Prostate gland (tissue), 2 donors: ENCODE measurements around the gene SGPL1. TPM values are rescaled to one million over a fixed set of nuclear protein-coding genes. Genes with fewer than 3 reads are reported as not detected.

Experiments
- DNase-seq: peaks from one replicate; pipeline ENCODE4 v3.0.0-alpha.2; 2019; ENCODE audit warnings: low spot score
- H3K27ac ChIP-seq, 2 donors: fragments of 200-600 bp; sonication (generic); 2 replicates each; pipeline ENCODE4 v1.5.1; 2017 to 2019
- H3K27me3 ChIP-seq: fragments of 200-600 bp; sonication (generic); replicated peaks from 2 replicates; pipeline ENCODE4 v1.5.1; 2019; ENCODE audit not compliant: insufficient read depth
- H3K36me3 ChIP-seq, 2 donors: fragments of 200-600 bp; sonication (generic); 1 replicate in 1 of 2; 2 replicates in 1 of 2; pipeline versions ENCODE4 v1.5.1 to v1.8.1; 2017 to 2019
- H3K4me1 ChIP-seq: fragments of 200-600 bp; sonication (generic); replicated peaks from 2 replicates; pipeline ENCODE4 v1.5.1; 2019
- H3K4me3 ChIP-seq, 2 donors: fragments of 200-600 bp; sonication (generic); 2 replicates each; pipeline ENCODE4 v1.5.1; 2017 to 2019
- H3K9me3 ChIP-seq: fragments of 200-600 bp; sonication (generic); 2 replicates; pipeline ENCODE4 v1.5.1; 2017
- CTCF ChIP-seq, 4 experiments: fragments of 200-600 bp in 2 of 4; fragments of 450-650 bp in 2 of 4; sonication (generic) in 2 of 4; IDR thresholded peaks; 1 replicate in 3 of 4; 2 replicates in 1 of 4; pipeline ENCODE4 v1.5.1; 2016 to 2019; ENCODE audit warnings: antibody characterized with exemption in 4 of 4, mild to moderate bottlenecking in 2 of 4, moderate library complexity in 2 of 4
- POLR2A ChIP-seq: fragments of 450-650 bp; IDR thresholded peaks from one replicate; pipeline ENCODE4 v1.6.1; 2016; ENCODE audit warnings: antibody characterized with exemption, mild to moderate bottlenecking
- POLR2AphosphoS5 ChIP-seq: sonication (generic); formaldehyde crosslinking; IDR thresholded peaks from one replicate; pipeline ENCODE4 v1.6.1; 2017; ENCODE audit warnings: antibody characterized with exemption
- WGBS: methylation state at CpG from one replicate; pipeline ENCODE4 v1.1.5; 2018; 5-methylcytosine and 5-hydroxymethylcytosine counted together
- intact Hi-C: fragments of 100-400 bp; cut with DNase I; formaldehyde crosslinking; loops from one replicate; pipeline ENCODE4 v1.14.2; 2022
- total RNA-seq, 2 donors: library from RNA; depleted of rRNA; stranded (reverse); fragments of >200 nt; gene quantifications; one replicate each; pipeline ENCODE4 v1.1.0, GENCODE V29; 2016

SGPL1 gene
- total RNA-seq, 2 donors from 2014 or later = 52.6 to 64.4 TPM

- Histone ChIP-seq H3K4me1 (no peaks in the 10 kb centered on the region), H3K27ac (no peak overlapping the region), H3K36me3 (no peaks in the 10 kb centered on the region), H3K4me3 (no peak overlapping the region), H3K27me3 (no peaks in the 10 kb centered on the region), H3K9me3 (no peaks in the 10 kb centered on the region)
- WGBS = 74% methylated on average over 5 of the region's 5 CpGs
- no peak for DNase-seq
- TF ChIP-seq POLR2A (no peak), CTCF (IDR thresholded peaks at IDR 0.05) (no peak), POLR2AphosphoS5 (no peak)
- intact Hi-C loops = no loop called here
These were observed 18.3 kb downstream of the SGPL1 start for GRCh38 chr10:70834021-70834420.

DNA sequence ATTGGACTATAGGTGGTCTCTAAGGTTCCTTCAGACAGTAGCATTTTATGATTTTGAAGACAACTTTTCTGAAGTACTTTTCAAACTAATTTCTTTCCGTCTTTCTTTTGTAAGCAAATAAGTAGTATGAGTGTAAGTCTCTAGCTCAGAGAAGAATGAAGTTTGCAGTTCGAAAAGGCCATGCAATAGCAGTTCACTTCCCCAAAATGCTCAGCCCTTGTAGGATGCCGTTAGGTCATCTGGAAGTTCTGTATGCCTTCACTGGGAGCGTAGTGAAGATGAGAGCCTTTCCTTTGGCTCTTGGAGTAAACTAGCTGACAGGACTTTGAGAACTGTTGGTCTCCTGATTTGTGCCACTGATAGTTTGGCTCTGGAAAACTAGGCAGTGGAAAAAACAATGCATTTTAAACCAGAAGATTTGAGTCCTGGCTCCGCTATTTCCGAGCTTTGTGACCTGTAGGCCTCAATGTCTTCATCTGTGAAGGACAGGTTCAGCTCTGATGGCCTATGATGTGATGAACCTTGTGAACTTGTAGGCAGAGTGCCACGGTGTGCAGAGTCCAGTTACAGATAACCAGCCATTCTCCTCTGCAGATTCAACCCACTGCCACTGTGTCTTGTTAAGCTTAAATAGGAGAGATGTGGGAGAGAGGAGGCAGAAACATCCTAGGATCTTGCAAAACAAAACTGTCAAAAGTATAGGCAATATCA, 18.8 kb downstream of the SGPL1 start:
- WGBS = 94% methylated on average over 7 of the region's 7 CpGs
- Histone ChIP-seq H3K4me1 (no peaks in the 10 kb centered on the region), H3K36me3 (no peaks in the 10 kb centered on the region), H3K27me3 (no peaks in the 10 kb centered on the region), H3K27ac (no peak overlapping the region), H3K9me3 (no peaks in the 10 kb centered on the region), H3K4me3 (no peak overlapping the region)
- no peak for TF ChIP-seq CTCF (IDR thresholded peaks at IDR 0.05)
- no peak for TF ChIP-seq POLR2A
- no peak for TF ChIP-seq POLR2AphosphoS5
- intact Hi-C loops = no loop called here
- no peak for DNase-seq

DNA sequence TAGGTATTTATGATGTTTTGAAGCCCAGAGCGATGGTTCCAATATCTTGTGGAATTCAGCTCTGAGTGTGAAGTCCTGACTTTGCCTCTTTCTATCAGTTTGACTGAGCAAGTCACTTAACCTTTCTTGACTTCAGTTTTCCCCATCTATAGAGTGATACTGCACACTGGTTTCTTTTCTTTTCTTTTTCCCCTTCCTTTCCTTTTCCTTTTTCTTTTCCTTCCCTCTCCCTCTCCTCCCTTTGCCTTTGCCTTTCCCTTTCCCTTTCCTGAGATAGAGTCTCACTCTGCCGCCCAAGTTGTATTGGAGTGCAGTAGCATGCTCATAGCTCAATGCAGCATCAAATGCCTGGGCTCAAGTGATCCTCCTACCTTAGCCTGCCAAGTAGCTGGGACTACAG, 20.6 kb downstream of the SGPL1 start:
- 66% methylated on average over 2 of the region's 2 CpGs for WGBS
- intact Hi-C loops = no loop called here
- Histone ChIP-seq H3K4me1 (no peaks in the 10 kb centered on the region), H3K9me3 (no peaks in the 10 kb centered on the region), H3K4me3 (no peak overlapping the region), H3K27me3 (no peaks in the 10 kb centered on the region), H3K36me3 (no peaks in the 10 kb centered on the region), H3K27ac (no peak overlapping the region)
- TF ChIP-seq POLR2A (no peak), POLR2AphosphoS5 (no peak), CTCF (IDR thresholded peaks at IDR 0.05) (no peak)
- no peak for DNase-seq

DNA sequence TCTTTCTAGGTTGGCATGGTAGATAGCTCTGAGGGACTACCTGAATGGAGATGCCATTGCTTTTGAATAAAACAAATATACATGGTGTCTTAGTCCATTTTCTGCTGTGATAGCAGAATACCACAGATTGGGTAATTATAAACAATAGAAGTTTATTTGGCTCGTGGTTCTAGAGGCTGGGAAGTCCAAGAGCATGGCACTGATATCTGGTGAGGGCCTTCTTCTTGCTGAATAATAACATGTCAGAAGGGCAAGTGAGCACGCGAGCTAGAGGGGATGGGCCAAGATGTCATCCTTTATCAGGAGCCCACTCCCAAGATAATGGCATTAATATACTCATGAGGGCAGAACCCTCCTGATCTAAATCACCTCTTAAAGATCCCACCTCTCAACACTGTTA, 21.9 kb downstream of the SGPL1 start:
- Histone ChIP-seq H3K4me1 (no peaks in the 10 kb centered on the region), H3K4me3 (no peak overlapping the region), H3K27me3 (no peaks in the 10 kb centered on the region), H3K27ac (no peak overlapping the region), H3K36me3 (no peaks in the 10 kb centered on the region), H3K9me3 (no peaks in the 10 kb centered on the region)
- intact Hi-C loops = no loop called here
- DNase-seq = no peak
- TF ChIP-seq POLR2A (no peak), POLR2AphosphoS5 (no peak), CTCF (IDR thresholded peaks at IDR 0.05) (no peak)
- 94% methylated on average over 3 of the region's 3 CpGs for WGBS

- Histone ChIP-seq H3K9me3 (no peaks in the 10 kb centered on the region), H3K27me3 (no peaks in the 10 kb centered on the region), H3K36me3 (no peaks in the 10 kb centered on the region), H3K4me1 (no peaks in the 10 kb centered on the region), H3K4me3 (no peak overlapping the region), H3K27ac (no peak overlapping the region)
- WGBS = 82% methylated on average over 4 of the region's 4 CpGs
- TF ChIP-seq POLR2AphosphoS5 = no peak
- no peak for TF ChIP-seq POLR2A
- no peak for TF ChIP-seq CTCF (IDR thresholded peaks at IDR 0.05)
- intact Hi-C loops = no loop called here
- DNase-seq = no peak
These were observed 22.6 kb downstream of the SGPL1 start for GRCh38 chr10:70838270-70838805.
